ENCODE results near the gene CRACR2B. TPM values are rescaled to one million over a fixed set of nuclear protein-coding genes. Genes with fewer than 3 reads are reported as not detected.

CRACR2B gene
- total and polyA plus RNA-seq, 10 of the 15 experiments (the other 5 are each of a cell fraction or from before 2014, with no cell fraction given) = 0.10 to 33.7 (median 12.7) TPM

DNA sequence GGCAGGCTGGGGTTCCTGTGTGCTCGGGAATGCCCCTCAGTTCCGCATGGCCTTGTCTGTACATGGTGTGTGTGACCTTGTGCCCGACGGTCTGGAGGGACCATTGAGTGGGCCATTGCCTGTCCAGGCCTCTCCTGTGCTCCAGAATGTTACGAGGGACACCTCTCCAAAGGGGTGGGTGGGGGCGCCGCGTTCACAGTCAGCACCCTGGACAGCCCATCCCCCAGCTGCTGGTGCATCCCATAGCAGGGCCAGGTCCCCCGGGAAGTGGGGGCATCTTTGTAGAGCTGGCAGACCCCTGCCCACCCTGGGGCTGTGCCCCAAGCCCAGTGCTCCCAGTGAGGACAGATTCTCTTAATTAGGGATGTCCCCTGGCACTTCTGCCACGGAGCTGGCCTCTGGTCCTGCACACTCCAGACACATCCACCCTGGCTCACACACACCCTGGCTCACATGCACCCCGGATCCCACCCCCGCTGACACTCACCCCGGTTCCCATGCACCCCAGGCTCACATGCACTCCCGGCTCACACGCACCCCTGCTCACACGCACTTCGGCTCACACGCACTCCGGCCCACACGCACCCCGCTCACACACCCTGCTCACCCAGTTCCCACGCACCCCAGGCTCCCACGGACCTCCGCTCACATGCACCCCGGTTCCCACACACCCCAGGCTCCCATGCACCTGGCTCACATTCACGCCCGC, 30.5 kb downstream of the CRACR2B start:
- H4K20me1 ChIP-seq (ENCODE audit: control insufficient read depth, insufficient read depth) = no peaks in the 10 kb centered on the region

DNA sequence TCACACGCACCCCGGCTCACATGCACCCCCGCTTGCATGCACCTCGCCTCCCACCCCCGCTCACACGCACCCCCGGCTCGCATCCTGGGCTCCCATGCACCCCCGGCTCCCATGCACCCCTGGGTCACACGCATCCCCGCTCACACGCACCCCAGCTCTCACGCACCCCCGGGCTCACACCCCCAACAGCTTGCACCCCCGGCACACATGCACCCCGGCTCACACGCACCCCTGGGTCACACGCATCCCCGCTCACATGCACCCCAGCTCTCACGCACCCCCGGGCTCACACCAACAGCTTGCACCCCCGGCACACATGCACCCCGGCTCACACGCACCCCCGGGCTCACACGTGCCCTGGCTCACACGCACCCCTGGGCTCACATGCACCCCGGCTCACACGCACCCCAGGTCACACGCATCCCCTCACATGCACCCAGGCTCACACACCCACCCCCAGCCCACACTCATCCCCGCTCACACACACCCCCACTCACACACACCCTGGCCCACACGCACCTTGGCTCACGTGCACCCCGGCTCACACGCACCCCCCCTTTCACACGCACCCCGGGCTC, 31.1 kb downstream of the CRACR2B start:
- H2AFZ ChIP-seq (ENCODE audit: control insufficient read depth, low read depth, low read length) = no peak overlapping the region
- H3K79me2 ChIP-seq (ENCODE audit: control insufficient read depth, insufficient read depth, low read length) = no peaks in the 10 kb centered on the region
- H3K27ac ChIP-seq (ENCODE audit: control insufficient read depth, insufficient read depth) = no peak overlapping the region
- no TSS peak for BruUV-seq (replicated peaks)
- no peaks in the 10 kb centered on the region for H3K36me3 ChIP-seq (ENCODE audit: control insufficient read depth in 2 of 2, insufficient read depth in 2 of 2, low read length in 1 of 2)
- CTCF ChIA-PET = no interaction called here
- no peak overlapping the region for H3K9ac ChIP-seq (ENCODE audit: control insufficient read depth, insufficient read depth, low read length)
- no peaks in the 10 kb centered on the region for H3K9me3 ChIP-seq (replicated peaks; ENCODE audit: control insufficient read depth, insufficient read depth, low read length)
- no peaks in the 10 kb centered on the region for H3K27me3 ChIP-seq (replicated peaks in 1 of 2; ENCODE audit: control insufficient read depth in 2 of 2, insufficient read depth in 2 of 2, low read length in 1 of 2)
- DNase-seq (ENCODE audit: low read depth, low spot score) (no peak), FAIRE-seq (no peak), ATAC-seq (no peak)
- no peaks in the 10 kb centered on the region for H4K20me1 ChIP-seq (ENCODE audit: control insufficient read depth, insufficient read depth)
- no peaks in the 10 kb centered on the region for H3K4me1 ChIP-seq (ENCODE audit: control insufficient read depth, insufficient read depth, low read length)
- 90% methylated on average over 25 of the region's 37 CpGs for WGBS (ENCODE audit: insufficient coverage, insufficient replicate concordance, low lambda C conversion rate, missing lambda C conversion rate)
- H3K4me3 ChIP-seq = no peak overlapping the region
- in situ Hi-C loops (cut with MboI) (no loop called here), intact Hi-C loops (cut with micrococcal nuclease; ENCODE audit: unreplicated experiment) (no loop called here)
- RAD21 ChIA-PET (ENCODE audit: unreplicated experiment) = interaction anchor here (0.9 kb wide), 1 partner anchor 14 kb away, joined by 3 read pairs; no protein-coding TSS in a partner anchor
- POLR2A ChIA-PET = interaction anchor here (0.7 kb wide), 1 partner anchor 417 kb away, joined by 3 read pairs; no protein-coding TSS in a partner anchor
- SMC1A ChIA-PET (ENCODE audit: uncharacterized antibody, unreplicated experiment) = no interaction called here
- no peak overlapping the region for H3K4me2 ChIP-seq (ENCODE audit: control insufficient read depth, insufficient read depth)
- TF ChIP-seq YBX1 (IDR thresholded peaks at IDR 0.05) = no peak
- TF ChIP-seq, protein P1, sequence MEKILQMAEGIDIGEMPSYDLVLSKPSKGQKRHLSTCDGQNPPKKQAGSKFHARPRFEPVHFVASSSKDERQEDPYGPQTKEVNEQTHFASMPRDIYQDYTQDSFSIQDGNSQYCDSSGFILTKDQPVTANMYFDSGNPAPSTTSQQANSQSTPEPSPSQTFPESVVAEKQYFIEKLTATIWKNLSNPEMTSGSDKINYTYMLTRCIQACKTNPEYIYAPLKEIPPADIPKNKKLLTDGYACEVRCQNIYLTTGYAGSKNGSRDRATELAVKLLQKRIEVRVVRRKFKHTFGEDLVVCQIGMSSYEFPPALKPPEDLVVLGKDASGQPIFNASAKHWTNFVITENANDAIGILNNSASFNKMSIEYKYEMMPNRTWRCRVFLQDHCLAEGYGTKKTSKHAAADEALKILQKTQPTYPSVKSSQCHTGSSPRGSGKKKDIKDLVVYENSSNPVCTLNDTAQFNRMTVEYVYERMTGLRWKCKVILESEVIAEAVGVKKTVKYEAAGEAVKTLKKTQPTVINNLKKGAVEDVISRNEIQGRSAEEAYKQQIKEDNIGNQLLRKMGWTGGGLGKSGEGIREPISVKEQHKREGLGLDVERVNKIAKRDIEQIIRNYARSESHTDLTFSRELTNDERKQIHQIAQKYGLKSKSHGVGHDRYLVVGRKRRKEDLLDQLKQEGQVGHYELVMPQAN (conservative IDR thresholded peaks at IDR 0.05) = no peak
- TF ChIP-seq NR2F1 (conservative IDR thresholded peaks at IDR 0.05) = no peak
- no peak for TF ChIP-seq CTCF (IDR thresholded peaks at IDR 0.05 in 2 of 3, conservative IDR thresholded peaks at IDR 0.05 in 1 of 3; ENCODE audit: control insufficient read depth in 2 of 3, extremely low read depth in 1 of 3, insufficient read depth in 1 of 3, low read depth in 3 of 3, low read length in 3 of 3)
- no peak for TF ChIP-seq HDAC2 (IDR thresholded peaks at IDR 0.05)
- TF ChIP-seq KDM1A (IDR thresholded peaks at IDR 0.05; ENCODE audit: borderline replicate concordance) = no peak
- no peak for TF ChIP-seq BACH1 (IDR thresholded peaks at IDR 0.05; ENCODE audit: borderline replicate concordance)
- TF ChIP-seq ZNF217 (IDR thresholded peaks at IDR 0.05) = no peak
- TF ChIP-seq, protein P2, sequence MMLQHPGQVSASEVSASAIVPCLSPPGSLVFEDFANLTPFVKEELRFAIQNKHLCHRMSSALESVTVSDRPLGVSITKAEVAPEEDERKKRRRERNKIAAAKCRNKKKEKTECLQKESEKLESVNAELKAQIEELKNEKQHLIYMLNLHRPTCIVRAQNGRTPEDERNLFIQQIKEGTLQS (IDR thresholded peaks at IDR 0.05; ENCODE audit: borderline replicate concordance, extremely low read depth, low read depth, low read length) = no peak
- TF ChIP-seq JUND (IDR thresholded peaks at IDR 0.05; ENCODE audit: low read depth, low read length) = no peak

More for the DNA sequence above, 30.5 kb downstream of the CRACR2B start:
- Histone ChIP-seq H3K4me1 (ENCODE audit: control insufficient read depth, insufficient read depth, low read length) (no peaks in the 10 kb centered on the region), H3K79me2 (ENCODE audit: control insufficient read depth, insufficient read depth, low read length) (no peaks in the 10 kb centered on the region), H3K4me3 (no peak overlapping the region), H3K9me3 (replicated peaks; ENCODE audit: control insufficient read depth, insufficient read depth, low read length) (no peaks in the 10 kb centered on the region), H2AFZ (ENCODE audit: control insufficient read depth, low read depth, low read length) (no peak overlapping the region), H3K9ac (ENCODE audit: control insufficient read depth, insufficient read depth, low read length) (no peak overlapping the region), H3K36me3 (ENCODE audit: control insufficient read depth in 2 of 2, insufficient read depth in 2 of 2, low read length in 1 of 2) (no peaks in the 10 kb centered on the region), H3K4me2 (ENCODE audit: control insufficient read depth, insufficient read depth) (no peak overlapping the region), H3K27ac (ENCODE audit: control insufficient read depth, insufficient read depth) (no peak overlapping the region), H3K27me3 (replicated peaks in 1 of 2; ENCODE audit: control insufficient read depth in 2 of 2, insufficient read depth in 2 of 2, low read length in 1 of 2) (no peaks in the 10 kb centered on the region)
- 59% methylated on average over 25 of the region's 27 CpGs for WGBS (ENCODE audit: insufficient coverage, insufficient replicate concordance, low lambda C conversion rate, missing lambda C conversion rate)
- BruUV-seq (replicated peaks) = no TSS peak
- ChIA-PET SMC1A (ENCODE audit: uncharacterized antibody, unreplicated experiment) (no interaction called here), POLR2A (interaction anchor here (0.7 kb wide), 1 partner anchor 418 kb away, joined by 3 read pairs; no protein-coding TSS in a partner anchor), CTCF (no interaction called here), RAD21 (ENCODE audit: unreplicated experiment) (interaction anchor here (0.9 kb wide), 1 partner anchor 13 kb away, joined by 3 read pairs; no protein-coding TSS in a partner anchor)
- no peak for TF ChIP-seq MAX (IDR thresholded peaks at IDR 0.05; ENCODE audit: low read depth, low read length)
- in situ Hi-C loops (cut with MboI) = no loop called here
- intact Hi-C loops (cut with micrococcal nuclease; ENCODE audit: unreplicated experiment) = no loop called here
- ATAC-seq (no peak), DNase-seq (ENCODE audit: low read depth, low spot score) (no peak), FAIRE-seq (no peak)
